Right lobe of liver (tissue), 6 donors: Measurements from ENCODE around the gene MPZ. TPM values are rescaled to one million over a fixed set of nuclear protein-coding genes. Genes with fewer than 3 reads are reported as not detected.

ENCODE experiments used
- ATAC-seq, 4 donors: fragments of 200-7000 bp; cut with Tn5 transposase; one replicate each; pipeline ENCODE4 v1.9.1; 2020; ENCODE audit warnings: mild to moderate bottlenecking in 4 of 4, moderate library complexity in 4 of 4
- DNase-seq, 3 donors: peaks; one replicate each; pipeline ENCODE4 v3.0.0-alpha.2; 2020
- H3K27ac ChIP-seq, 3 donors: fragments of 200-600 bp; one replicate each; pipeline ENCODE4 v1.8.0; 2022
- H3K27me3 ChIP-seq, 2 donors: fragments of 200-600 bp; one replicate each; pipeline ENCODE4 v1.8.0; 2022
- H3K36me3 ChIP-seq, 4 donors: fragments of 200-600 bp; sonication (generic) in 1 of 4; one replicate each; pipeline versions ENCODE4 v1.5.1 to v1.8.0; 2017 to 2022; ENCODE audit warnings: control low read depth in 1 of 4
- H3K4me1 ChIP-seq, 4 donors: fragments of 200-600 bp; sonication (generic) in 1 of 4; one replicate each; pipeline versions ENCODE4 v1.5.1 to v1.8.0; 2017 to 2022; ENCODE audit warnings: control low read depth in 1 of 4
- H3K4me3 ChIP-seq, 3 donors: fragments of 200-600 bp; one replicate each; pipeline ENCODE4 v1.8.0; 2022
- H3K9me3 ChIP-seq, 4 donors: fragments of 200-600 bp; sonication (generic) in 1 of 4; one replicate each; pipeline versions ENCODE4 v1.5.1 to v1.8.0; 2017 to 2022; ENCODE audit warnings: control low read depth in 1 of 4
- POLR2A ChIP-seq: fragments of 450-650 bp; IDR thresholded peaks from one replicate; pipeline ENCODE4 v1.6.1; 2017; ENCODE audit warnings: antibody characterized with exemption, mild to moderate bottlenecking
- WGBS: methylation state at CpG from one replicate; pipeline ENCODE4 v1.1.6; 2018; ENCODE audit warnings: low coverage, low lambda C conversion rate; ENCODE audit not compliant: insufficient coverage; ENCODE audit errors: missing lambda C conversion rate; 5-methylcytosine and 5-hydroxymethylcytosine counted together
- intact Hi-C, 2 donors: fragments of 100-400 bp; cut with DNase I; formaldehyde crosslinking; loops; one replicate each; pipeline versions ENCODE4 v1.11.2 to v1.14.1; 2022
- total RNA-seq, 6 experiments: library from RNA; depleted of rRNA in 2 of 6; stranded (reverse); fragments of >200 nt in 2 of 6; fragmentation: NEBNext Ultra II Directional in 3 of 6; extraction: Animal tissue kit (Norgen Biotek cat#: 25700) in 3 of 6; gene quantifications; one replicate each; pipeline versions ENCODE4 v1.1.0 to v1.2.4, GENCODE V29; 2016 to 2023
- TF ChIP-seq, protein P1 (sequence below), 4 donors: fragments of 200-600 bp in 3 of 4; fragments of 450-650 bp in 1 of 4; IDR thresholded peaks; one replicate each; pipeline versions ENCODE4 v1.5.1 to v1.8.0; 2016 to 2022; ENCODE audit warnings: antibody characterized with exemption in 4 of 4, mild to moderate bottlenecking in 2 of 4
- donor health status: DM: no; HTN: yes; CAD: no.
- donor health status: DM: no; HTN: no; CAD: no.
- donor health status: DM: no; HTN: no; CAD: no.
- donor health status: DM: no; HTN: yes; CAD: no.
- donor health status: DM: no; HTN: yes; CAD: no.

Gene MPZ
- total RNA-seq, 6 experiments from 2014 or later: 2.1 to 14.3 (median 6.5) TPM

DNA sequence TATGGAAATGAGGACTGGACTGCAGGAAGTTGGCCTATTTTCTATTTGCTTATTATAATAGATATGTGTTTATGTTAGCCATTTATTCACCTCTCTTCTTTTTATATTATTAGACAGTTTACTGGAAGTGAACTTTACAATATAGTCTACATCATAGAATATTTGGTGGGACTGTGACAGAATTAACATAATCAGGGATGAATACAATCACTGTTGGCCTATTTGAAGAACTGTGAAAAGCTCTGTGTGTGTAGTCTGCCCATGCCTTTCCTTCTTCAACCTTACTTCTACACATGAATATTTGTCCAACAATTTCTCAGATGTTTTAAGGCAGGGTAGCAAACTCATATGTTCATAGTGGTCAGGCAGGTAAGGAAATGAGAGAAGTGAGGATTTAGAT lies 12.4 kb downstream of the MPZ start:
- H3K36me3 ChIP-seq: no peaks in the 10 kb centered on the region
- H3K4me1 ChIP-seq: no peaks in the 10 kb centered on the region
- H3K27me3 ChIP-seq: no peaks in the 10 kb centered on the region
- ATAC-seq (no peak), DNase-seq (no peak)
- H3K4me3 ChIP-seq: no peak overlapping the region
- H3K9me3 ChIP-seq: no peaks in the 10 kb centered on the region
- intact Hi-C loops: loop anchor here in 1 of 2 donors (10.0 kb wide), 1 partner anchor 63 kb away; the partner anchor contains the start of gene NR1I3
- H3K27ac ChIP-seq: no peak overlapping the region
- TF ChIP-seq, protein P1, sequence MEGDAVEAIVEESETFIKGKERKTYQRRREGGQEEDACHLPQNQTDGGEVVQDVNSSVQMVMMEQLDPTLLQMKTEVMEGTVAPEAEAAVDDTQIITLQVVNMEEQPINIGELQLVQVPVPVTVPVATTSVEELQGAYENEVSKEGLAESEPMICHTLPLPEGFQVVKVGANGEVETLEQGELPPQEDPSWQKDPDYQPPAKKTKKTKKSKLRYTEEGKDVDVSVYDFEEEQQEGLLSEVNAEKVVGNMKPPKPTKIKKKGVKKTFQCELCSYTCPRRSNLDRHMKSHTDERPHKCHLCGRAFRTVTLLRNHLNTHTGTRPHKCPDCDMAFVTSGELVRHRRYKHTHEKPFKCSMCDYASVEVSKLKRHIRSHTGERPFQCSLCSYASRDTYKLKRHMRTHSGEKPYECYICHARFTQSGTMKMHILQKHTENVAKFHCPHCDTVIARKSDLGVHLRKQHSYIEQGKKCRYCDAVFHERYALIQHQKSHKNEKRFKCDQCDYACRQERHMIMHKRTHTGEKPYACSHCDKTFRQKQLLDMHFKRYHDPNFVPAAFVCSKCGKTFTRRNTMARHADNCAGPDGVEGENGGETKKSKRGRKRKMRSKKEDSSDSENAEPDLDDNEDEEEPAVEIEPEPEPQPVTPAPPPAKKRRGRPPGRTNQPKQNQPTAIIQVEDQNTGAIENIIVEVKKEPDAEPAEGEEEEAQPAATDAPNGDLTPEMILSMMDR (IDR thresholded peaks at IDR 0.05): no peak
- no peak for TF ChIP-seq POLR2A

DNA sequence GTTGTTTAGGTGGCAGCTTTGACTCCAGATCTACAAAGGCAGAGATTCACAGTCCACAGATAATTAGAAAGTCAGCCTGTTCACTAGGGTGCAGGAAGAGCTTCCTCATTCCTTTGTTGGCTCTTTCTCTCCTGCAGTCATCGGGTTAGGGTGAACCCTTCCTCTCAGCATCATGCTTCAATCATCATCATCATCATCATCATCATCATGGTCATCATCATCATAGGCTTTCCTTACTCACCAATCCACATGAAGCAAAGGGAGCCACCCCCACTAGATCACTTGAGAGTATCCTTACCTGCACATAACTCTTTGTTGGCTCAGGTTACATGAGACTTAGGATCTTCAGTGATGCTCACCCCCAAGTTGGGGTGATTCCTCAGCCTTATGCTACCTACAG lies 19.0 kb downstream of the MPZ start:
- TF ChIP-seq POLR2A: no peak
- TF ChIP-seq, protein P1 (IDR thresholded peaks at IDR 0.05): no peak
- H3K4me1 ChIP-seq: no peaks in the 10 kb centered on the region
- intact Hi-C loops: loop anchor here in 1 of 2 donors (10.0 kb wide), 1 partner anchor 56 kb away; the partner anchor contains the start of gene NR1I3
- H3K9me3 ChIP-seq: no peaks in the 10 kb centered on the region
- ATAC-seq (no peak), DNase-seq (no peak)
- H3K27ac ChIP-seq: no peak overlapping the region
- H3K4me3 ChIP-seq: no peak overlapping the region
- H3K36me3 ChIP-seq: no peaks in the 10 kb centered on the region
- WGBS: 78% methylated on average over 1 of the region's 1 CpG
- H3K27me3 ChIP-seq: no peaks in the 10 kb centered on the region

- 88% methylated on average over 3 of the region's 3 CpGs for WGBS
- intact Hi-C loops: loop anchor here in 1 of 2 donors (10.0 kb wide), 1 partner anchor 53 kb away; the partner anchor contains the start of gene NR1I3
- DNase-seq (no peak), ATAC-seq (peak in 1 of 4 donors; percentile 73)
- Histone ChIP-seq H3K4me3 (no peak overlapping the region), H3K36me3 (no peaks in the 10 kb centered on the region), H3K27me3 (no peaks in the 10 kb centered on the region), H3K4me1 (no peaks in the 10 kb centered on the region), H3K9me3 (no peaks in the 10 kb centered on the region), H3K27ac (no peak overlapping the region)
- TF ChIP-seq, protein P1 (IDR thresholded peaks at IDR 0.05): no peak
- no peak for TF ChIP-seq POLR2A
Observed at GRCh38 chr1:161287482-161288054, 22.2 kb downstream of the MPZ start.

DNA sequence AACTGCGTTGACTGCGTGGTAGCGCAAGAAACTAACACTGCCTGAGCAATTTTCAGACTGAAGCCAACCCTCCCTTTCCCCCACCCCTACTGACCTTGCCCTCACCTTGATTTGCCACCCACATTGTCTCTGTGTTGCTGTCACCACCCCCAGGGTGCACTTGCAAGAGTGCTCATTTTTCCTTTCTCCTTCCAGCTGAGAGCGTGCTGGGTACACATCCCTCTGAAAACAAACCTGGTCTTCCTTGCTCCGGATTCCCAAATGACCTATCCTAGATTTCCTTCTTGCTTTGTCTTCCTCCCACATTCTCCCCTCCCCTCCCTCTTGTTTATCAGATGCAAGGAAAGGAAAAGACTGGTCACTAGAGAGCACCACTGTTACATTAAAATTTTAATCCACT lies 24.2 kb downstream of the MPZ start:
- intact Hi-C loops: loop anchor here in 1 of 2 donors (10.0 kb wide), 1 partner anchor 51 kb away; the partner anchor contains the start of gene NR1I3
- Histone ChIP-seq H3K4me3 (no peak overlapping the region), H3K27ac (no peak overlapping the region), H3K36me3 (no peaks in the 10 kb centered on the region), H3K9me3 (no peaks in the 10 kb centered on the region), H3K4me1 (no peaks in the 10 kb centered on the region), H3K27me3 (no peaks in the 10 kb centered on the region)
- no peak for DNase-seq
- ATAC-seq: no peak
- WGBS: 70% methylated on average over 5 of the region's 5 CpGs
- TF ChIP-seq POLR2A: no peak
- TF ChIP-seq, protein P1 (IDR thresholded peaks at IDR 0.05): no peak
